Adrenal gland (tissue), 12 donors: ENCODE data around the gene GALNT10. TPM values are rescaled to one million over a fixed set of nuclear protein-coding genes. Genes with fewer than 3 reads are reported as not detected.

Experiments used
- DNase-seq, 7 donors: peaks; one replicate each; pipeline ENCODE4 v3.0.0-alpha.2; 2019 to 2020
- H3K27ac ChIP-seq, 5 donors: fragments of 200-600 bp; sonication (generic) in 4 of 5; 1 replicate in 3 of 5; 2 replicates in 2 of 5; pipeline versions ENCODE4 v1.5.1 to v1.8.0; 2016 to 2020; ENCODE audit warnings: mild to moderate bottlenecking in 1 of 5
- H3K27me3 ChIP-seq: fragments of 200-600 bp; 2 replicates; pipeline ENCODE4 v1.8.0; 2021
- H3K36me3 ChIP-seq, 2 donors: fragments of 200-600 bp; replicated peaks in 1 of 2; 1 replicate in 1 of 2; 2 replicates in 1 of 2; pipeline versions ENCODE4 v1.5.1 to v1.8.0; 2018 to 2022
- H3K4me1 ChIP-seq, 2 donors: fragments of 200-600 bp; replicated peaks in 1 of 2; 1 replicate in 1 of 2; 2 replicates in 1 of 2; pipeline versions ENCODE4 v1.5.1 to v1.8.0; 2018 to 2021
- H3K4me3 ChIP-seq, 4 donors: fragments of 200-600 bp; sonication (generic) in 3 of 4; one replicate each; pipeline ENCODE4 v1.5.1; 2016 to 2018
- H3K9me3 ChIP-seq, 3 donors: fragments of 200-600 bp; sonication (generic) in 1 of 3; replicated peaks in 1 of 3; 1 replicate in 2 of 3; 2 replicates in 1 of 3; pipeline versions ENCODE4 v1.5.1 to v1.8.0; 2016 to 2021
- CTCF ChIP-seq, 6 experiments: fragments of 450-650 bp in 4 of 6; fragments of 200-600 bp in 2 of 6; sonication (generic) in 1 of 6; IDR thresholded peaks; 1 replicate in 5 of 6; 2 replicates in 1 of 6; pipeline versions ENCODE4 v1.5.1 to v1.8.0; 2016 to 2021; ENCODE audit warnings: antibody characterized with exemption in 6 of 6, mild to moderate bottlenecking in 2 of 6, moderate library complexity in 1 of 6
- POLR2A ChIP-seq, 2 donors: fragments of 450-650 bp; IDR thresholded peaks; one replicate each; pipeline ENCODE4 v1.6.1; 2017; ENCODE audit warnings: antibody characterized with exemption in 2 of 2, mild to moderate bottlenecking in 2 of 2, moderate library complexity in 1 of 2
- WGBS, 4 donors: extraction: QIAGEN DNeasy Blood & Tissue Kit in 2 of 4; methylation state at CpG; one replicate each; pipeline versions ENCODE4 v1.1.5 to v1.1.7; 2013 to 2017; 5-methylcytosine and 5-hydroxymethylcytosine counted together
- intact Hi-C, 2 donors: fragments of 100-400 bp; cut with DNase I; formaldehyde crosslinking; loops; one replicate each; pipeline versions ENCODE4 v1.14.1 to v1.15.0; 2022 to 2023
- polyA plus RNA-seq, 3 donors: library from polyadenylated mRNA; stranded (reverse); fragments of 200-250 nt in 2 of 3; fragments of 350-450 nt in 1 of 3; fragmentation: Illumina TruSeq in 1 of 3; extraction: RNeasy Lipid Tissue Mini Kit (QIAGEN cat#74804) in 1 of 3; gene quantifications; one replicate each; pipeline ENCODE4 v1.2.3, GENCODE V29; 2013 to 2014
- total RNA-seq, 9 donors: library from RNA; depleted of rRNA in 4 of 9; stranded (reverse); fragments of >200 nt in 4 of 9; fragments of 120-200 nt in 1 of 9; fragmentation: NEBNext Ultra II Directional in 1 of 9; extraction: Animal tissue kit (Norgen Biotek cat#: 25700) in 1 of 9; gene quantifications; one replicate each; pipeline versions ENCODE4 v1.1.0 to v1.2.4, GENCODE V29; 2013 to 2023
- donor health status: healthy with polysubstance abuse.
- donor health status: Bipolar disorder and iron deficiency.
- donor health status: DM: yes; HTN: yes; CAD: no.
- donor health status: DM: no; HTN: no; CAD: no.
- donor health status: DM: no; HTN: no; CAD: no.
- donor health status: DM: yes; HTN: yes; CAD: no.

GALNT10 gene
- total and polyA plus RNA-seq, 12 donors = 5.6 to 74.1 (median 43.4) TPM

GRCh38 chr5:154295551-154295950 is 105.0 kb downstream of the GALNT10 start:
- H3K9me3 ChIP-seq = no peaks in the 10 kb centered on the region
- no peaks in the 10 kb centered on the region for H3K27me3 ChIP-seq
- H3K36me3 ChIP-seq = peaks cover 0 to 11% of the 10 kb centered on the region in 2 donors
- H3K27ac ChIP-seq = no peak overlapping the region
- WGBS, 4 donors = 96 to 100% (median 100%) methylated on average over 1 of the region's 1 CpG
- intact Hi-C loops = no loop called here
- H3K4me1 ChIP-seq = no peaks in the 10 kb centered on the region
- no peak for DNase-seq
- H3K4me3 ChIP-seq = no peak overlapping the region
- TF ChIP-seq CTCF (IDR thresholded peaks at IDR 0.05) = no peak
- TF ChIP-seq POLR2A (IDR thresholded peaks at IDR 0.05) = no peak

- Histone ChIP-seq H3K27ac (no peak overlapping the region), H3K4me3 (no peak overlapping the region), H3K9me3 (no peaks in the 10 kb centered on the region), H3K4me1 (no peaks in the 10 kb centered on the region), H3K27me3 (no peaks in the 10 kb centered on the region), H3K36me3 (peaks cover 0 to 11% of the 10 kb centered on the region in 2 donors)
- TF ChIP-seq POLR2A (IDR thresholded peaks at IDR 0.05) = no peak
- no peak for TF ChIP-seq CTCF (IDR thresholded peaks at IDR 0.05)
- intact Hi-C loops = no loop called here
- WGBS, 4 donors = 87 to 92% (median 89%) methylated on average over 6 of the region's 6 CpGs
- no peak for DNase-seq
These were observed 106.1 kb downstream of the GALNT10 start for GRCh38 chr5:154296525-154297159.

GRCh38 chr5:154298065-154298464 is 107.5 kb downstream of the GALNT10 start:
- no peaks in the 10 kb centered on the region for H3K4me1 ChIP-seq
- no peak overlapping the region for H3K27ac ChIP-seq
- H3K9me3 ChIP-seq = no peaks in the 10 kb centered on the region
- no peak for TF ChIP-seq CTCF (IDR thresholded peaks at IDR 0.05)
- TF ChIP-seq POLR2A (IDR thresholded peaks at IDR 0.05) = no peak
- no peak for DNase-seq
- H3K36me3 ChIP-seq = peaks cover 0 to 11% of the 10 kb centered on the region in 2 donors
- intact Hi-C loops = no loop called here
- 71 to 91% (median 86%) methylated on average over 3 of the region's 3 CpGs for WGBS, 4 donors
- H3K27me3 ChIP-seq = no peaks in the 10 kb centered on the region
- no peak overlapping the region for H3K4me3 ChIP-seq

GRCh38 chr5:154300207-154300883 is 109.8 kb downstream of the GALNT10 start:
- Histone ChIP-seq H3K4me3 (no peak overlapping the region), H3K4me1 (no peaks in the 10 kb centered on the region), H3K27ac (no peak overlapping the region), H3K27me3 (no peaks in the 10 kb centered on the region), H3K36me3 (peaks cover 0 to 11% of the 10 kb centered on the region in 2 donors), H3K9me3 (peaks cover 0 to 4% (median 0%) of the 10 kb centered on the region in 3 donors)
- intact Hi-C loops = no loop called here
- DNase-seq = no peak
- 94 to 100% (median 98%) methylated on average over 4 of the region's 4 CpGs for WGBS, 4 donors
- TF ChIP-seq POLR2A (IDR thresholded peaks at IDR 0.05) = no peak
- no peak for TF ChIP-seq CTCF (IDR thresholded peaks at IDR 0.05)
